ENCODE data around the gene TERB1. TPM values are rescaled to one million over a fixed set of nuclear protein-coding genes. Genes with fewer than 3 reads are reported as not detected.

The TERB1 gene
- total RNA-seq, 1 donor from 2014 or later: 0.10 TPM

- H3K36me3 Mint-ChIP-seq (ENCODE audit: low read depth, unreplicated experiment): peaks cover 9% of the 10 kb centered on the region
- H3K4me3 Mint-ChIP-seq (ENCODE audit: unreplicated experiment): no peak overlapping the region
- no peaks in the 10 kb centered on the region for H3K9me3 Mint-ChIP-seq (ENCODE audit: unreplicated experiment)
- no peak for DNase-seq (ENCODE audit: low spot score)
- no peak overlapping the region for H3K27ac Mint-ChIP-seq (ENCODE audit: unreplicated experiment)
- H3K27me3 Mint-ChIP-seq (ENCODE audit: unreplicated experiment): peaks cover 1% of the 10 kb centered on the region
- no peaks in the 10 kb centered on the region for H3K4me1 Mint-ChIP-seq (ENCODE audit: unreplicated experiment)
- no peak for TF ChIP-seq CTCF (IDR thresholded peaks at IDR 0.05; ENCODE audit: unreplicated experiment)
Observed at GRCh38 chr16:66713076-66713475, 88.3 kb downstream of the TERB1 start.

- Mint-ChIP-seq H3K9me3 (ENCODE audit: unreplicated experiment) (no peaks in the 10 kb centered on the region), H3K27me3 (ENCODE audit: unreplicated experiment) (peaks cover 1% of the 10 kb centered on the region), H3K27ac (ENCODE audit: unreplicated experiment) (no peak overlapping the region), H3K4me1 (ENCODE audit: unreplicated experiment) (no peaks in the 10 kb centered on the region), H3K36me3 (ENCODE audit: low read depth, unreplicated experiment) (peaks cover 9% of the 10 kb centered on the region), H3K4me3 (ENCODE audit: unreplicated experiment) (no peak overlapping the region)
- no peak for TF ChIP-seq CTCF (IDR thresholded peaks at IDR 0.05; ENCODE audit: unreplicated experiment)
- DNase-seq (ENCODE audit: low spot score): no peak
Observed at GRCh38 chr16:66712512-66712911, 88.9 kb downstream of the TERB1 start.

GRCh38 chr16:66711581-66711980 lies 89.8 kb downstream of the TERB1 start:
- Mint-ChIP-seq H3K4me1 (ENCODE audit: unreplicated experiment) (no peaks in the 10 kb centered on the region), H3K27me3 (ENCODE audit: unreplicated experiment) (peaks cover 1% of the 10 kb centered on the region), H3K4me3 (ENCODE audit: unreplicated experiment) (no peak overlapping the region), H3K9me3 (ENCODE audit: unreplicated experiment) (no peaks in the 10 kb centered on the region), H3K27ac (ENCODE audit: unreplicated experiment) (no peak overlapping the region), H3K36me3 (ENCODE audit: low read depth, unreplicated experiment) (peaks cover 9% of the 10 kb centered on the region)
- no peak for DNase-seq (ENCODE audit: low spot score)
- TF ChIP-seq CTCF (IDR thresholded peaks at IDR 0.05; ENCODE audit: unreplicated experiment): no peak

- H3K27ac Mint-ChIP-seq (ENCODE audit: unreplicated experiment): no peak overlapping the region
- H3K27me3 Mint-ChIP-seq (ENCODE audit: unreplicated experiment): peaks cover 2% of the 10 kb centered on the region
- TF ChIP-seq CTCF (IDR thresholded peaks at IDR 0.05; ENCODE audit: unreplicated experiment): no peak
- H3K36me3 Mint-ChIP-seq (ENCODE audit: low read depth, unreplicated experiment): no peaks in the 10 kb centered on the region
- no peak for DNase-seq (ENCODE audit: low spot score)
- no peak overlapping the region for H3K4me3 Mint-ChIP-seq (ENCODE audit: unreplicated experiment)
- H3K9me3 Mint-ChIP-seq (ENCODE audit: unreplicated experiment): no peaks in the 10 kb centered on the region
- no peaks in the 10 kb centered on the region for H3K4me1 Mint-ChIP-seq (ENCODE audit: unreplicated experiment)
Observed at GRCh38 chr16:66706506-66706880, 94.9 kb downstream of the TERB1 start.

- H3K27ac Mint-ChIP-seq (ENCODE audit: unreplicated experiment): no peak overlapping the region
- H3K27me3 Mint-ChIP-seq (ENCODE audit: unreplicated experiment): peaks cover 2% of the 10 kb centered on the region
Observed at GRCh38 chr16:66705790-66706505, 95.4 kb downstream of the TERB1 start.

More at GRCh38 chr16:66705790-66706505, 95.4 kb downstream of the TERB1 start:
- DNase-seq (ENCODE audit: low spot score): no peak
- no peak for TF ChIP-seq CTCF (IDR thresholded peaks at IDR 0.05; ENCODE audit: unreplicated experiment)
- Mint-ChIP-seq H3K4me1 (ENCODE audit: unreplicated experiment) (no peaks in the 10 kb centered on the region), H3K9me3 (ENCODE audit: unreplicated experiment) (no peaks in the 10 kb centered on the region), H3K36me3 (ENCODE audit: low read depth, unreplicated experiment) (no peaks in the 10 kb centered on the region), H3K4me3 (ENCODE audit: unreplicated experiment) (no peak overlapping the region)
